ENCODE data around the gene ARRB2. TPM values are rescaled to one million over a fixed set of nuclear protein-coding genes. Genes with fewer than 3 reads are reported as not detected.

The ARRB2 gene
- total and polyA plus RNA-seq, 2 of the 13 experiments (the other 11 are each of a cell fraction or from before 2014, with no cell fraction given), result 21.5 to 49.2 TPM

DNA sequence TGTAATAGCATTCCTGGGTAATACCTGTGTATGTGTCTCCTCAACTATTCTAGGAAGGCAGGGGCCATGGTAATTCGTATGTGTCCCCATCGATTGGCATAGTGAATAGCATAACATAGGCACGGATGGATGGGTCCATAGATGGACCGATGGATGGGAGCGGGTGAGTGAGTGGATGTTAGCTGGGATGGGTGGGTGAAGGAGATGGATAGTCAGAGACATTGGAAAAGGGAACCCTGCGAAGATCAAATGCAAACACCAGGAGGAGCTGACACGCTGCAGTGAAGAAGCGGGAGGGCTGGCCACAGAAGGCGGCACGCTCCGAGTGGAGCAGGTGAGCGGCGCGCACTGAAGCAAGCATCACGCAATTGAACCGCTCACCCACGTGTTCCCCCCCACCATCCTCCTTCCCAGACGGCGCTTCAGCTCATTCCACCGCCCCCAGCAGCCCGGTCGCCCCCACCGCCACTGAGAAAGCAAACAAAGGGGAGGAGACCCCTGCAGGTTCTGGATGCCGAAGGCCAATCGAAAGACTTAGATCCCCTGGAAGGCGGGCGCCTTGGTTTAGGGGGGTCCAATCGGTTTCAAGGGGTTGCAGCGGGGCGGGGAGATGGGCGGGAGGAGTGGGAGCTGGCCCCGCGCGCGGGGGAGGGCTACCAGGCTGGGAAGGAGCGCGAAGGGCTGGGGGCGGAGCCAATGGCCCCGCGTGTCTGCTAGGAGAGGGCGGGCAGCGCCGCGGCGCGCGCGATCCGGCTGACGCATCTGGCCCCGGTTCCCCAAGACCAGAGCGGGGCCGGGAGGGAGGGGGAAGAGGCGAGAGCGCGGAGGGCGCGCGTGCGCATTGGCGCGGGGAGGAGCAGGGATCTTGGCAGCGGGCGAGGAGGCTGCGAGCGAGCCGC, at the start of gene ARRB2 (continued):
- TF ChIP-seq, protein P1, sequence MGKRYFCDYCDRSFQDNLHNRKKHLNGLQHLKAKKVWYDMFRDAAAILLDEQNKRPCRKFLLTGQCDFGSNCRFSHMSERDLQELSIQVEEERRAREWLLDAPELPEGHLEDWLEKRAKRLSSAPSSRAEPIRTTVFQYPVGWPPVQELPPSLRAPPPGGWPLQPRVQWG (CRISPR knock-in tag; IDR thresholded peaks at IDR 0.05; ENCODE audit: borderline replicate concordance, low read depth), result no peak
- TF ChIP-seq, protein P2, sequence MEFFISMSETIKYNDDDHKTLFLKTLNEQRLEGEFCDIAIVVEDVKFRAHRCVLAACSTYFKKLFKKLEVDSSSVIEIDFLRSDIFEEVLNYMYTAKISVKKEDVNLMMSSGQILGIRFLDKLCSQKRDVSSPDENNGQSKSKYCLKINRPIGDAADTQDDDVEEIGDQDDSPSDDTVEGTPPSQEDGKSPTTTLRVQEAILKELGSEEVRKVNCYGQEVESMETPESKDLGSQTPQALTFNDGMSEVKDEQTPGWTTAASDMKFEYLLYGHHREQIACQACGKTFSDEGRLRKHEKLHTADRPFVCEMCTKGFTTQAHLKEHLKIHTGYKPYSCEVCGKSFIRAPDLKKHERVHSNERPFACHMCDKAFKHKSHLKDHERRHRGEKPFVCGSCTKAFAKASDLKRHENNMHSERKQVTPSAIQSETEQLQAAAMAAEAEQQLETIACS (CRISPR knock-in tag; IDR thresholded peaks at IDR 0.05), result peak; percentile 89
- TF ChIP-seq ZNF17 (CRISPR knock-in tag; IDR thresholded peaks at IDR 0.05), result no peak
- peak; percentile 23; the same call in 1 of the 2 replicates for TF ChIP-seq KDM1A (CRISPR knock-in tag; IDR thresholded peaks at IDR 0.05)
- no peak for TF ChIP-seq ZNF547 (CRISPR knock-in tag; IDR thresholded peaks at IDR 0.05)
- TF ChIP-seq MIXL1 (CRISPR knock-in tag; IDR thresholded peaks at IDR 0.05), result 0 out of 2 replicates have a peak, but pooled peaks have one; percentile 19
- TF ChIP-seq REXO4 (CRISPR knock-in tag; IDR thresholded peaks at IDR 0.05; ENCODE audit: borderline replicate concordance), result no peak
- TF ChIP-seq ZFAT (CRISPR knock-in tag; conservative IDR thresholded peaks at IDR 0.05), result no peak
- TF ChIP-seq, protein P3, sequence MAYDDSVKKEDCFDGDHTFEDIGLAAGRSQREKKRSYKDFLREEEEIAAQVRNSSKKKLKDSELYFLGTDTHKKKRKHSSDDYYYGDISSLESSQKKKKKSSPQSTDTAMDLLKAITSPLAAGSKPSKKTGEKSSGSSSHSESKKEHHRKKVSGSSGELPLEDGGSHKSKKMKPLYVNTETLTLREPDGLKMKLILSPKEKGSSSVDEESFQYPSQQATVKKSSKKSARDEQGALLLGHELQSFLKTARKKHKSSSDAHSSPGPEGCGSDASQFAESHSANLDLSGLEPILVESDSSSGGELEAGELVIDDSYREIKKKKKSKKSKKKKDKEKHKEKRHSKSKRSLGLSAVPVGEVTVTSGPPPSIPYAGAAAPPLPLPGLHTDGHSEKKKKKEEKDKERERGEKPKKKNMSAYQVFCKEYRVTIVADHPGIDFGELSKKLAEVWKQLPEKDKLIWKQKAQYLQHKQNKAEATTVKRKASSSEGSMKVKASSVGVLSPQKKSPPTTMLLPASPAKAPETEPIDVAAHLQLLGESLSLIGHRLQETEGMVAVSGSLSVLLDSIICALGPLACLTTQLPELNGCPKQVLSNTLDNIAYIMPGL (CRISPR knock-in tag; IDR thresholded peaks at IDR 0.05; ENCODE audit: borderline replicate concordance in 1 of 2, low read depth in 1 of 2), result peak in 1 of 2 experiments; percentile 54; a peak in 2 of 4 replicates
- peak; percentile 23 for TF ChIP-seq ZNF781 (CRISPR knock-in tag; IDR thresholded peaks at IDR 0.05; ENCODE audit: borderline replicate concordance, not compliant biosample characterization)
- TF ChIP-seq, protein P4, sequence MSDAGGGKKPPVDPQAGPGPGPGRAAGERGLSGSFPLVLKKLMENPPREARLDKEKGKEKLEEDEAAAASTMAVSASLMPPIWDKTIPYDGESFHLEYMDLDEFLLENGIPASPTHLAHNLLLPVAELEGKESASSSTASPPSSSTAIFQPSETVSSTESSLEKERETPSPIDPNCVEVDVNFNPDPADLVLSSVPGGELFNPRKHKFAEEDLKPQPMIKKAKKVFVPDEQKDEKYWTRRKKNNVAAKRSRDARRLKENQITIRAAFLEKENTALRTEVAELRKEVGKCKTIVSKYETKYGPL (CRISPR knock-in tag; IDR thresholded peaks at IDR 0.05), result no peak
- TF ChIP-seq ADNP (CRISPR knock-in tag; IDR thresholded peaks at IDR 0.05), result no peak
- TF ChIP-seq, protein P5, sequence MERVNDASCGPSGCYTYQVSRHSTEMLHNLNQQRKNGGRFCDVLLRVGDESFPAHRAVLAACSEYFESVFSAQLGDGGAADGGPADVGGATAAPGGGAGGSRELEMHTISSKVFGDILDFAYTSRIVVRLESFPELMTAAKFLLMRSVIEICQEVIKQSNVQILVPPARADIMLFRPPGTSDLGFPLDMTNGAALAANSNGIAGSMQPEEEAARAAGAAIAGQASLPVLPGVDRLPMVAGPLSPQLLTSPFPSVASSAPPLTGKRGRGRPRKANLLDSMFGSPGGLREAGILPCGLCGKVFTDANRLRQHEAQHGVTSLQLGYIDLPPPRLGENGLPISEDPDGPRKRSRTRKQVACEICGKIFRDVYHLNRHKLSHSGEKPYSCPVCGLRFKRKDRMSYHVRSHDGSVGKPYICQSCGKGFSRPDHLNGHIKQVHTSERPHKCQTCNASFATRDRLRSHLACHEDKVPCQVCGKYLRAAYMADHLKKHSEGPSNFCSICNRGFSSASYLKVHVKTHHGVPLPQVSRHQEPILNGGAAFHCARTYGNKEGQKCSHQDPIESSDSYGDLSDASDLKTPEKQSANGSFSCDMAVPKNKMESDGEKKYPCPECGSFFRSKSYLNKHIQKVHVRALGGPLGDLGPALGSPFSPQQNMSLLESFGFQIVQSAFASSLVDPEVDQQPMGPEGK (CRISPR knock-in tag; IDR thresholded peaks at IDR 0.05), result peak; percentile 88
- TF ChIP-seq, protein P6, sequence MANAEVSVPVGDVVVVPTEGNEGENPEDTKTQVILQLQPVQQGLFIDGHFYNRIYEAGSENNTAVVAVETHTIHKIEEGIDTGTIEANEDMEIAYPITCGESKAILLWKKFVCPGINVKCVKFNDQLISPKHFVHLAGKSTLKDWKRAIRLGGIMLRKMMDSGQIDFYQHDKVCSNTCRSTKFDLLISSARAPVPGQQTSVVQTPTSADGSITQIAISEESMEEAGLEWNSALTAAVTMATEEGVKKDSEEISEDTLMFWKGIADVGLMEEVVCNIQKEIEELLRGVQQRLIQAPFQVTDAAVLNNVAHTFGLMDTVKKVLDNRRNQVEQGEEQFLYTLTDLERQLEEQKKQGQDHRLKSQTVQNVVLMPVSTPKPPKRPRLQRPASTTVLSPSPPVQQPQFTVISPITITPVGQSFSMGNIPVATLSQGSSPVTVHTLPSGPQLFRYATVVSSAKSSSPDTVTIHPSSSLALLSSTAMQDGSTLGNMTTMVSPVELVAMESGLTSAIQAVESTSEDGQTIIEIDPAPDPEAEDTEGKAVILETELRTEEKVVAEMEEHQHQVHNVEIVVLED (CRISPR knock-in tag; IDR thresholded peaks at IDR 0.05; ENCODE audit: borderline replicate concordance), result peak; percentile 66; the same call in 1 of the 2 replicates
- TF ChIP-seq ZMYM4 (CRISPR knock-in tag; IDR thresholded peaks at IDR 0.05), result peak; percentile 74
- no peak; the same call in 1 of the 2 replicates for TF ChIP-seq MXD4 (CRISPR knock-in tag; IDR thresholded peaks at IDR 0.05)
- TF ChIP-seq, protein P7, sequence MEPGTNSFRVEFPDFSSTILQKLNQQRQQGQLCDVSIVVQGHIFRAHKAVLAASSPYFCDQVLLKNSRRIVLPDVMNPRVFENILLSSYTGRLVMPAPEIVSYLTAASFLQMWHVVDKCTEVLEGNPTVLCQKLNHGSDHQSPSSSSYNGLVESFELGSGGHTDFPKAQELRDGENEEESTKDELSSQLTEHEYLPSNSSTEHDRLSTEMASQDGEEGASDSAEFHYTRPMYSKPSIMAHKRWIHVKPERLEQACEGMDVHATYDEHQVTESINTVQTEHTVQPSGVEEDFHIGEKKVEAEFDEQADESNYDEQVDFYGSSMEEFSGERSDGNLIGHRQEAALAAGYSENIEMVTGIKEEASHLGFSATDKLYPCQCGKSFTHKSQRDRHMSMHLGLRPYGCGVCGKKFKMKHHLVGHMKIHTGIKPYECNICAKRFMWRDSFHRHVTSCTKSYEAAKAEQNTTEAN (CRISPR knock-in tag; conservative IDR thresholded peaks at IDR 0.05), result no peak

Measured in HepG2 (cell line).